Stomach (tissue), 4 donors: ENCODE data around the gene ATG10.

ENCODE experiments used
- CTCF ChIP-seq, 7 experiments: fragments of 450-650 bp in 4 of 7; fragments of 200-600 bp in 3 of 7; sonication (generic) in 3 of 7; IDR thresholded peaks; one replicate each; pipeline ENCODE4 v1.5.1; 2016 to 2019; ENCODE audit warnings: antibody characterized with exemption in 7 of 7, control low read depth in 2 of 7, mild to moderate bottlenecking in 1 of 7
- EP300 ChIP-seq: sonication (generic); formaldehyde crosslinking; IDR thresholded peaks from one replicate; pipeline ENCODE4 v1.6.1; 2017; ENCODE audit warnings: antibody characterized with exemption
- POLR2A ChIP-seq, 4 donors: fragments of 450-650 bp; IDR thresholded peaks; one replicate each; pipeline ENCODE4 v1.6.1; 2016; ENCODE audit warnings: antibody characterized with exemption in 4 of 4, control low read depth in 2 of 4, mild to moderate bottlenecking in 1 of 4, moderate library complexity in 1 of 4
- POLR2AphosphoS5 ChIP-seq, 3 donors: sonication (generic); formaldehyde crosslinking; IDR thresholded peaks; one replicate each; pipeline ENCODE4 v1.6.1; 2016; ENCODE audit warnings: antibody characterized with exemption in 3 of 3

- TF ChIP-seq CTCF (IDR thresholded peaks at IDR 0.05) (no peak), POLR2A (IDR thresholded peaks at IDR 0.05) (no peak), POLR2AphosphoS5 (IDR thresholded peaks at IDR 0.05) (no peak), EP300 (no peak)
Measured at GRCh38 chr5:81936750-81937149, 35.1 kb upstream of the ATG10 start.
